OCI-LY1 (cell line): ENCODE results near the gene CLRN2.

Experiments used
- H2AFZ ChIP-seq: fragments of 200-600 bp; sonication (generic), shearing (Covaris generic); 2 replicates; pipeline ENCODE4 v1.6.0; 2014; ENCODE audit warnings: antibody characterized with exemption, mild to moderate bottlenecking, low read length
- H3F3A ChIP-seq: fragments of 200-600 bp; sonication (generic), shearing (Covaris generic); 2 replicates; pipeline ENCODE4 v1.6.0; 2014; ENCODE audit warnings: mild to moderate bottlenecking, antibody characterized with exemption, low read length, moderate library complexity; ENCODE audit not compliant: insufficient read depth
- H3K27ac ChIP-seq: fragments of 200-600 bp; sonication (generic); 2 replicates; pipeline ENCODE4 v1.5.1; 2014; ENCODE audit warnings: low read length, mixed run types, mild to moderate bottlenecking, low read depth; ENCODE audit not compliant: poor library complexity, severe bottlenecking
- H3K27me3 ChIP-seq: fragments of 200-600 bp; sonication (generic); 2 replicates; pipeline ENCODE4 v1.6.0; 2014; ENCODE audit warnings: antibody characterized with exemption, mild to moderate bottlenecking, low read length, moderate library complexity; ENCODE audit not compliant: insufficient read depth
- H3K36me3 ChIP-seq: fragments of 200-600 bp; sonication (generic); 2 replicates; pipeline ENCODE4 v1.6.1; 2014; ENCODE audit warnings: mild to moderate bottlenecking, antibody characterized with exemption, low read length, moderate library complexity, mixed read lengths; ENCODE audit not compliant: insufficient read depth
- H3K4me1 ChIP-seq: fragments of 200-600 bp; sonication (generic); 2 replicates; pipeline ENCODE4 v1.5.1; 2014; ENCODE audit warnings: mild to moderate bottlenecking, low read length, moderate library complexity; ENCODE audit not compliant: insufficient read depth, severe bottlenecking
- H3K4me2 ChIP-seq: fragments of 200-600 bp; sonication (generic), shearing (Covaris generic); 2 replicates; pipeline ENCODE4 v1.6.1; 2014; ENCODE audit warnings: low read length
- H3K4me3 ChIP-seq: fragments of 200-600 bp; sonication (generic); 2 replicates; pipeline ENCODE4 v1.5.1; 2014; ENCODE audit warnings: low read length, low read depth, mild to moderate bottlenecking, mixed read lengths; ENCODE audit not compliant: poor library complexity, severe bottlenecking
- H3K79me2 ChIP-seq: fragments of 200-600 bp; shearing (Covaris generic); 2 replicates; pipeline ENCODE4 v1.6.1; 2016; ENCODE audit warnings: mixed run types, low read length, mixed read lengths; ENCODE audit not compliant: insufficient read depth
- H3K9ac ChIP-seq: fragments of 200-600 bp; sonication (generic), shearing (Covaris generic); 2 replicates; pipeline ENCODE4 v1.6.1; 2014; ENCODE audit warnings: mild to moderate bottlenecking, low read length, mixed read lengths
- H3K9me2 ChIP-seq: fragments of 200-600 bp; sonication (generic), shearing (Covaris generic); 2 replicates; pipeline ENCODE4 v1.6.1; 2014; ENCODE audit warnings: low read depth, mild to moderate bottlenecking, low read length, mixed read lengths
- H3K9me3 ChIP-seq: fragments of 200-600 bp; shearing (Covaris generic); 2 replicates; pipeline ENCODE4 v1.6.1; 2014; ENCODE audit warnings: low read length, mixed read lengths
- H4K20me1 ChIP-seq: fragments of 200-600 bp; sonication (generic), shearing (Covaris generic); 2 replicates; pipeline ENCODE4 v1.6.0; 2016; ENCODE audit warnings: mild to moderate bottlenecking, low read length; ENCODE audit not compliant: insufficient read depth
- CTCF ChIP-seq: fragments of 200-600 bp; sonication (generic), shearing (Covaris generic); IDR thresholded peaks from 2 replicates; pipeline ENCODE4 v1.5.1; 2017; ENCODE audit warnings: mild to moderate bottlenecking, antibody characterized with exemption, low read length, moderate library complexity, mixed read lengths
- EZH2 ChIP-seq: fragments of 200-600 bp; sonication (generic), shearing (Covaris generic); IDR thresholded peaks from 2 replicates; pipeline ENCODE4 v1.8.0; 2017; ENCODE audit warnings: borderline replicate concordance, mixed run types, mild to moderate bottlenecking, antibody characterized with exemption, low read length, moderate library complexity, mixed read lengths

CLRN2 gene

GRCh38 chr4:17475481-17475880, 39.5 kb upstream of the CLRN2 start:
- H3K4me1 ChIP-seq: no peaks in the 10 kb centered on the region
- H3K4me2 ChIP-seq: no peak overlapping the region
- no peaks in the 10 kb centered on the region for H3K36me3 ChIP-seq
- H3F3A ChIP-seq: no peaks in the 10 kb centered on the region
- H4K20me1 ChIP-seq: no peaks in the 10 kb centered on the region
- no peak overlapping the region for H3K4me3 ChIP-seq
- no peaks in the 10 kb centered on the region for H3K79me2 ChIP-seq
- H3K9me2 ChIP-seq: no peaks in the 10 kb centered on the region
- H3K9me3 ChIP-seq: no peaks in the 10 kb centered on the region
- no peak overlapping the region for H2AFZ ChIP-seq
- H3K27me3 ChIP-seq: no peaks in the 10 kb centered on the region
- no peak overlapping the region for H3K9ac ChIP-seq
- no peak overlapping the region for H3K27ac ChIP-seq
- no peak for TF ChIP-seq CTCF
- TF ChIP-seq EZH2: no peak

DNA sequence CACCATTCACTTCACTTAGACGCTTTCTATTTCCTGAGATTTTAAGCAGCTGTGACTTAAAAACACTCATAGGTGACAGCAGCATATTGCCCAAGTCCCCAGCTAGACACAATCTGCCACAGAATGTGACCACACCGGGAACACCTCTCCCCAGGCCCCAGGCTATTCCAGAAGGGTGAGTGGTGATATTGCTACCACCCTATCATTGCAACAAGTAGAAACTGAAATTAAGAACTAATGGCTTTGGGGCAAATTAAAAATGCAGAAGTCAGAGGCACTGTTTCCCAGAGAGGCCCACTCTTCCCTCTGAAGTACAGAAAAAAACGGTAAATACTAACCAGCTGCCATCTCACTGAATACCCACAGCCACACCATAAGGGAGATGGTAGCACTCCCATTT, 38.1 kb upstream of the CLRN2 start:
- no peaks in the 10 kb centered on the region for H3K9me3 ChIP-seq
- no peak overlapping the region for H3K4me3 ChIP-seq
- H3K4me2 ChIP-seq: no peak overlapping the region
- no peak overlapping the region for H3K27ac ChIP-seq
- no peak overlapping the region for H3K9ac ChIP-seq
- no peaks in the 10 kb centered on the region for H3K27me3 ChIP-seq
- no peaks in the 10 kb centered on the region for H4K20me1 ChIP-seq
- no peaks in the 10 kb centered on the region for H3K79me2 ChIP-seq
- H2AFZ ChIP-seq: no peak overlapping the region
- H3K9me2 ChIP-seq: no peaks in the 10 kb centered on the region
- H3F3A ChIP-seq: no peaks in the 10 kb centered on the region
- TF ChIP-seq CTCF (no peak), EZH2 (no peak)
- no peaks in the 10 kb centered on the region for H3K36me3 ChIP-seq
- no peaks in the 10 kb centered on the region for H3K4me1 ChIP-seq

GRCh38 chr4:17477774-17478472, 37.0 kb upstream of the CLRN2 start:
- no peak overlapping the region for H3K9ac ChIP-seq
- H3F3A ChIP-seq: no peaks in the 10 kb centered on the region
- H3K36me3 ChIP-seq: no peaks in the 10 kb centered on the region
- no peaks in the 10 kb centered on the region for H3K9me3 ChIP-seq
- H3K79me2 ChIP-seq: no peaks in the 10 kb centered on the region
- H3K27me3 ChIP-seq: no peaks in the 10 kb centered on the region
- H3K4me3 ChIP-seq: no peak overlapping the region
- TF ChIP-seq CTCF (no peak), EZH2 (no peak)
- H3K4me1 ChIP-seq: no peaks in the 10 kb centered on the region
- no peak overlapping the region for H3K4me2 ChIP-seq
- H4K20me1 ChIP-seq: no peaks in the 10 kb centered on the region
- H3K27ac ChIP-seq: no peak overlapping the region
- no peaks in the 10 kb centered on the region for H3K9me2 ChIP-seq
- no peak overlapping the region for H2AFZ ChIP-seq
